RPMI8226 (cell line): ENCODE data around the gene RRAGB.
A peak's percentile ranks its signal among the peaks of the same experiment; 100 is the strongest.
"Not testable (repeated sequence)": the region's sequence is repeated elsewhere in the genome, so short reads cannot be mapped to it uniquely, and the experiment has no call there.

Experiments used
- DNase-seq: peaks from one replicate; pipeline ENCODE4 v3.0.0-alpha.2; 2015

The RRAGB gene, protein sequence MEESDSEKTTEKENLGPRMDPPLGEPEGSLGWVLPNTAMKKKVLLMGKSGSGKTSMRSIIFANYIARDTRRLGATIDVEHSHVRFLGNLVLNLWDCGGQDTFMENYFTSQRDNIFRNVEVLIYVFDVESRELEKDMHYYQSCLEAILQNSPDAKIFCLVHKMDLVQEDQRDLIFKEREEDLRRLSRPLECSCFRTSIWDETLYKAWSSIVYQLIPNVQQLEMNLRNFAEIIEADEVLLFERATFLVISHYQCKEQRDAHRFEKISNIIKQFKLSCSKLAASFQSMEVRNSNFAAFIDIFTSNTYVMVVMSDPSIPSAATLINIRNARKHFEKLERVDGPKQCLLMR

GRCh38 chrX:55717521-55718497 lies at the start of gene RRAGB:
Gene RRAGB (plus strand): TSS chrX:55717749. CDS start chrX:55718328, 579 bp downstream.
- peak; percentile 97 for DNase-seq

DNA sequence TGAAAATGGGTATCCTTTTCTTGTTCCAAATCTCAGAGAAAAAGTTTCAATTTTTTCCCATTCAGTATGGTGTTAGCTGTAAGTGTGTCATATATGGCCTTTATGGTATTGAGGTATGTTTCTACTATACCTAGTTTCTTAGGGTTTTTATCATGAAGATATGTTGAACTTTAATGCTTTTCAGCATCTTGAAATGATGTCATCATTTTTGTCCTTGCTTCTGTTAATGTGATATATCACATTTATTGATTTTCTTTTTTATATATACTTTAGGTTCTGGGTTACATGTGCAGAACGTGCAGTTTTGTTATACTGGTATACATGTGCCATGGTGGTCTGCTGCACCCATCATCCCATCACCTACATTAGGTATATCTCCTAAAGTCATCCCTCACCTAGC lies 49.5 kb upstream of the RRAGB start:
- DNase-seq, result no peak

GRCh38 chrX:55688579-55688978 lies 29.0 kb upstream of the RRAGB start:
- not testable (repeated sequence) for DNase-seq

- no peak for DNase-seq
Measured at GRCh38 chrX:55695227-55696018, 22.1 kb upstream of the RRAGB start.

DNA sequence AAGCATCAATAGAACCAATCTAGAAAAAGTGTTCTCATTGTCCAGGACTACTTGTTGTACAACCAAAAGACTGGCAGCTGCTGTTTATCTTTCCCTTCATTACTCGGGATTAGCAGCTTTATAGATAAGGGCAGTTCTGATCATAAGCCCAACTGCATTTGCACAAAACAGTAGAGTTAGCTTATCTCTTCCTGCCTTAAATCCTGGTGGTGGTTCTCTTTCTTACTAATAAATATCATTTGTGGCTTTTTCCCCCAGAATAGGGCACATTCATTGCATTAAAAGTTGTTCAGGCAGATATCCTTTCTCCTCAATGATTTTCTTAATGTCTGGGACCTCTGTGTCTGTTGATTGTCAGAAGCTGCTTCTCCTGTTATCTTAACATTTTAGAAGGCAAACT lies 20.2 kb upstream of the RRAGB start:
- DNase-seq, result no peak

DNA sequence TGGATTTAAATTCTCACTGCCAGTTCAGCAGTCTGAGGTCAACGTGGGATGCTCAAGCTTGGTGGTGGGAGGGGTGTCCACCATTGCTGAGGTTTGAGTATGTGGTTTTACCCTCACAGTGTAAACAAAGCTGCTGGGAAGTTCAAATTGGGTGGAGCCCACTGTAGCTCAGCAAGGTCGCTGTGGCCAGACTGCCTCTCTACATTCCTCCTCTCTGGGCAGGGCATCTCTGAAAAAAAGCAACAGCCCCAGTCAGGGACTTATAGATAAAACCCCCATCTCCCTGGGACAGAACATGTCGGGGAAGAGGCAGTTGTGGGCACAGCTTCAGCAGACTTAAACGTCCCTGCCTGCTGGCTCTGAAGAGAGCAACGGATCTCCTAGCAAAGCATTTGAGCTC lies 14.9 kb upstream of the RRAGB start:
- no peak for DNase-seq

DNA sequence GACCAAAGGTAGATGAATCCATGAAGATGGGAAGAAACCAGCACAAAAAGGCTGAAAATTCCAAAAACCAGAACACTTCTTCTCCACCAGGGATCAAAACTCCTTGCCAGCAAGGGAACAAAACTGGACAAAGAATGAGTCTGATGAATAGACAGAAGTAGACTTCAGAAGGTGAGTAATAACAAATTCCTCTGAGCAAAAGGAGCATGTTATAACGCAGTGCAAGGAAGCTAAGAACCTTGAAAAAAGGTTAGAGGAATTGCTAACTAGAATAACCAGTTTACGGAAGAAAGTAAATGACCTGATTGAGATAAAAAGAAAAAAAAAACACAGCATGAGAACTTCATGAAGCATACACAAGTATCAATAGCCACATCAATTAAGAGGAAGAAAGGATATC lies 14.1 kb upstream of the RRAGB start:
- not testable (repeated sequence) for DNase-seq

- DNase-seq, result not testable (repeated sequence)
Measured at GRCh38 chrX:55705066-55705465, 12.5 kb upstream of the RRAGB start.

DNA sequence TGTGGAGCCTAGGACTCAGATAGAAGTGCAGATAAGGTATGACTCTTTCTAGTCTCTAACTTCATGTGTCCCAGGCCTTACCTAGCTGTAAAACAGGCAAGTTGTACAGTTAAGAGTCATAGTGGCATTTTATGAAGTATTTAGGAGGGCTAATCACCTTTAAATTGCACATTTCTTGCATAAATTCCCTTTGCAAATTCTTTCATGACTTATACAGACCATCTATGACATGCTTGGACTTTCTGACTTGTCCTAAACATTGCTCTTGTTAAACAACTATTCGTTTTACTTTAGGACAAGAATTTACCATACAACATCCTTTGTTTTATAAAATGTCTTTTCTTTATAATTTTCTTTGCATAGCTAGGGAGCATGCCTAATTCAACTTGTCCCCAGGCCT lies 7.8 kb upstream of the RRAGB start:
- peak; percentile 7 for DNase-seq

GRCh38 chrX:55710701-55711100 lies 6.8 kb upstream of the RRAGB start:
- no peak for DNase-seq

DNA sequence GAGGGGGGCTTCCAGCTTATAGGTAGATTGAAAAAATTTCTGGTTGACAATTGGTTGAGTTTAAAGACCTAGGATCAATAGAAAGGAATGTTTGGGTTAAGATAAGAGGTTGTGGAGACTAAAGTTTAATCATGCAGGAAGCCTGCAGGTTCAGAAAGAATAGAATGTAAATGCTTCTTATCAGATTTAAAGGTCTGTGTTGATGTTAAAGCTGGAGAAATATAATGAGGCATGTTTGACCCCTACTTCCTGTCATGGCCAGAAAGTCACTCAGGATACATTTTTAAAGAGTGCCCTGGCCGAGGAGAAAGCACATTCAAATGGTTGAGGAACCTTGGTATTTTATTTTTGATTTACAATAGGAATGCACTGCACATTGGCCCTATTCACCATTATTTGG lies 3.9 kb upstream of the RRAGB start:
- DNase-seq, result no peak

- no peak for DNase-seq
Measured at GRCh38 chrX:55714161-55714560, 3.4 kb upstream of the RRAGB start.

DNA sequence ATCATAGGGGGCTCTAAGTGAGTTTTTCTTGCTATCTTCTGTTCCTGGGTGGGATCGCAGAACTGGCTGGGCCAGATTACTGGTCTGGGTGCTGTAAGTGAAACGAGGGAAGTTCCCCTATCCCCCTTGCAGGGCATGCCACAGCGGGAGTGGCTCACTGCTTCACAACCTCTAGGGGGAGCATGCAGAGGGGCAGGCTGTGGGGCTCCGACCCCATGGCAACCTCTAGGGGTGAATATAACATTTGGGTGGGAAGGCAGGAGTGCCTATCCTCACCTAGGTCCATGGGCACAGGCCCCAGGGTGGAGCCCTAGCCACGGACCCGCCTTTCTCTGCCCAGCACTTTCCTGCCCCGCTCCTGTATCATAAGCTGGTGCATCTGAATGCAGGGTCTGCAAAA lies 1.7 kb upstream of the RRAGB start:
- DNase-seq, result peak; percentile 8

GRCh38 chrX:55716937-55717336 lies 612 bp upstream of the RRAGB start:
- DNase-seq, result no peak

DNA sequence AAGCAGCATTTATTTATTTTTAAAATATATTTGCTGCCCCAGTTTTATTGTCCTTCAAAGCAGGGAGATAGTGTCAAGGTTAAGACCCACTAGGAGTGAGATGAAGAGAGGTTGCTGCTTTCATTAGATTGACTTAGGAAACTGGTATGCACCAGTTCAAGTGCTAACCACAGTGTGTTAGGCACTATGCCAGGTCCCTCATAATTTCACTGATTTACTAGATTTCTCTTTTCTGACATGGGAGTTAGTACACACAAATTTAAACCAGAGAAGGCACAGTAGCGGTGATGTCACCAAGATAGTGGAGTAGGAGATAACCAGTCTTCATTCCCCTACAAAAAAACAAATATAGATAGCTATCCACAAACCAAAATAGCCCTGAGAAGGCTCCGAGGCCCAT lies 14.3 kb downstream of the RRAGB start:
- peak; percentile 3 for DNase-seq

- no peak for DNase-seq
Measured at GRCh38 chrX:55738969-55739368, 21.4 kb downstream of the RRAGB start.

GRCh38 chrX:55742649-55743048 lies 25.1 kb downstream of the RRAGB start:
- DNase-seq, result no peak

- not testable (repeated sequence) for DNase-seq
Measured at GRCh38 chrX:55748463-55748862, 30.9 kb downstream of the RRAGB start.

GRCh38 chrX:55750256-55750655 lies 32.7 kb downstream of the RRAGB start:
- no peak for DNase-seq

GRCh38 chrX:55754861-55755294 lies 37.3 kb downstream of the RRAGB start:
- no peak for DNase-seq

DNA sequence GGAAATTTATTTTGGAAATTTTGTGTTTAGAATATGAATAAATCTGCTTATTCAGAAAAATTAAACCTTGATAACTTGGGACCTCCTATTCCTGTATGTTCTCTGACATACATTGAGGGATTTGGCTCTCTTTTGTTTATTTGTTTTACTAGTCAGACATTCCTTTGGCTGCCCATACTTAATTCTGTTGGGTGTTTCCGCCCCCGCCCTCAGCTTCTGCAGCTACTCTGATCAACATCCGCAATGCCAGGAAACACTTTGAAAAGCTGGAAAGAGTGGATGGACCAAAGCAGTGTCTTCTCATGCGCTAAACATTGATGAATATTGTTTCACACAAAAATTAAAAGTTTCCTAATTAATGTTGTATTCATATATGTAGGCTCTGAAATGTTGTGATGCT lies 40.5 kb downstream of the RRAGB start:
- no peak for DNase-seq

GRCh38 chrX:55759478-55759877 lies 41.9 kb downstream of the RRAGB start:
- DNase-seq, result no peak

DNA sequence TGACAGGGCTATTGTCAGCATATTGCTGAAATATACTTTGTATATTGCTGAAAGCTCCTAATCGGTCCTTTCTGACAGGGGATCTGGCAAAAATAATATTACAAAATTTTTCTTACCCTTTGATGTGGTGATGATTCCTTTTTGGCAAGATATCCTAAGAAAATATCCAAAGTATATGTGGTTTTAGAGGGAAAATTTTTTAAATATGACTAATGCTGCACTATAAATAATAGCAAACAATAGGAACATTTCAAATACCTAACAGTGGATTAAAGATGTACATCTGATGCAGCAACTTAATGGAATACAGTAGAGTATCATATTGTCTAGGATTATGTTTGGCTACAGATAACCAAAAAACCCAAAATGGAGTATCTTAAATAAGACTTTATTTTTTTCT lies 49.6 kb downstream of the RRAGB start:
- no peak for DNase-seq
